Retinal pigment epithelial cell (primary cell): ENCODE data around the gene SNX9.
"Not testable (repeated sequence)": the region's sequence is repeated elsewhere in the genome, so short reads cannot be mapped to it uniquely, and the experiment has no call there.

Experiments used
- DNase-seq: peaks from one replicate; pipeline ENCODE4 v3.0.0-alpha.2; 2010; ENCODE audit warnings: low read depth
- H3K4me3 ChIP-seq: 2 replicates; pipeline ENCODE4 v1.5.1; 2011; ENCODE audit warnings: mild to moderate bottlenecking, low read length, control low read depth, moderate library complexity
- TF ChIP-seq, protein P1 (sequence below): conservative IDR thresholded peaks from 2 replicates; pipeline ENCODE4 v1.5.1; 2011; ENCODE audit warnings: low read depth, low read length, control low read depth, inconsistent platforms

The SNX9 gene

GRCh38 chr6:157841211-157841840, 18.3 kb downstream of the SNX9 start:
- H3K4me3 ChIP-seq = no peak overlapping the region
- DNase-seq = no peak
- TF ChIP-seq, protein P1, sequence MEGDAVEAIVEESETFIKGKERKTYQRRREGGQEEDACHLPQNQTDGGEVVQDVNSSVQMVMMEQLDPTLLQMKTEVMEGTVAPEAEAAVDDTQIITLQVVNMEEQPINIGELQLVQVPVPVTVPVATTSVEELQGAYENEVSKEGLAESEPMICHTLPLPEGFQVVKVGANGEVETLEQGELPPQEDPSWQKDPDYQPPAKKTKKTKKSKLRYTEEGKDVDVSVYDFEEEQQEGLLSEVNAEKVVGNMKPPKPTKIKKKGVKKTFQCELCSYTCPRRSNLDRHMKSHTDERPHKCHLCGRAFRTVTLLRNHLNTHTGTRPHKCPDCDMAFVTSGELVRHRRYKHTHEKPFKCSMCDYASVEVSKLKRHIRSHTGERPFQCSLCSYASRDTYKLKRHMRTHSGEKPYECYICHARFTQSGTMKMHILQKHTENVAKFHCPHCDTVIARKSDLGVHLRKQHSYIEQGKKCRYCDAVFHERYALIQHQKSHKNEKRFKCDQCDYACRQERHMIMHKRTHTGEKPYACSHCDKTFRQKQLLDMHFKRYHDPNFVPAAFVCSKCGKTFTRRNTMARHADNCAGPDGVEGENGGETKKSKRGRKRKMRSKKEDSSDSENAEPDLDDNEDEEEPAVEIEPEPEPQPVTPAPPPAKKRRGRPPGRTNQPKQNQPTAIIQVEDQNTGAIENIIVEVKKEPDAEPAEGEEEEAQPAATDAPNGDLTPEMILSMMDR = no peak

DNA sequence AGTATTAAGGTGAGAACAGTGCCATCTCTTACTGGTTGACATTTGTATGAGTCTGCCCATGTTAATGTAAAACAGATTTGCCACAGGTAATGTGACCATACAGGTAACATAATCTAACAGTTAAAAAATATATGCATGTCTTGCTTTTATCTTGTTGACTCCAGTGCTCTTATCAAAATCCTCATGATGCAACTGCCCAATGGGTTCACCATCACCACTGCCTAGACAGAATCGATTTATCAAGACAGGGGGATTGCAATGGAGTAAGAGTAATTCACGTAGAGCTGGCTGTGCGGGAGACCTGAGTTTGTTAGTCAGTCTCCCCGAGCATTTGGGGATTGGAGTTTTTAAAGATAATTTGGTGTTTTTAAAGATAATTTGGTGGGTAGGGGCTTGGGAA, 19.2 kb downstream of the SNX9 start:
- H3K4me3 ChIP-seq = no peak overlapping the region
- no peak for DNase-seq
- TF ChIP-seq, protein P1 = no peak

- not testable (repeated sequence) for H3K4me3 ChIP-seq, DNase-seq
Observed at GRCh38 chr6:157844196-157844595, 21.1 kb downstream of the SNX9 start.

DNA sequence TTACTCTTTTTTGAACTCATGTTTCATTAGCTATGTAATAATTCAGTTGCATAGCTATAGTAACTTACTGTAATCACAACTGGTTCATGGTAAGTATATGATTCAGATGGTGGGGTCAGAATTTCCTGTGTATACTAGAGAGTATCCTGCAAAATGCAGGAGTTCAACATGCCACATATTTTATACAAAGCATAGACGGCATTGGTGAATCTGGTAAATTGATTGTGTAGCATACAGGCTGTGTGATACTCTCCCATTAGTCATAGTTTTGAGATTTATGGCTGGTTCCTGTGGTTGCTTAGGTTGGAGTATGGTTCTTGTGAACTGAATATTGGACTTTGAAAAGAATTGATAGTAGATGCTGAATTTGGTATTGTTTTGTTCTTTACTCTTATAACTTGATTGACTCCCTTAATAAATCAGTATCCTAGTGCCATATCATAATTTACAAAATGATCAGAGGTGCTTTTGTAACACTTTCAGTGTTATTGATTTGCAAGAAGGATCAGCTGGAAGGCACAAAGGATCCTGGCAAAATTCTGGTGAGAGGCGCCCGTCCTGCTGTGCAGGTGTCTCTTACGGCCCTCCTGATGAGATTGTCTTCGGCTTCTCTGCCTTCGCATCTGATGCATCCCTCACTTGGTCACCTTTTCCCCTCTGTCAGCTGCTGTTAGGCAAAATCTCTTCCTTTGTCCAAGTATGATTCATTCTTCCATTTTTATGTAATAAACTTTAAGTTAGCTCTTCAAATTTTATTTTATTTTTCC, 22.6 kb downstream of the SNX9 start:
- TF ChIP-seq, protein P1 = no peak
- no peak for DNase-seq
- no peak overlapping the region for H3K4me3 ChIP-seq

GRCh38 chr6:157847846-157848245, 24.8 kb downstream of the SNX9 start:
- DNase-seq = no peak
- no peak overlapping the region for H3K4me3 ChIP-seq
- TF ChIP-seq, protein P1 = no peak

DNA sequence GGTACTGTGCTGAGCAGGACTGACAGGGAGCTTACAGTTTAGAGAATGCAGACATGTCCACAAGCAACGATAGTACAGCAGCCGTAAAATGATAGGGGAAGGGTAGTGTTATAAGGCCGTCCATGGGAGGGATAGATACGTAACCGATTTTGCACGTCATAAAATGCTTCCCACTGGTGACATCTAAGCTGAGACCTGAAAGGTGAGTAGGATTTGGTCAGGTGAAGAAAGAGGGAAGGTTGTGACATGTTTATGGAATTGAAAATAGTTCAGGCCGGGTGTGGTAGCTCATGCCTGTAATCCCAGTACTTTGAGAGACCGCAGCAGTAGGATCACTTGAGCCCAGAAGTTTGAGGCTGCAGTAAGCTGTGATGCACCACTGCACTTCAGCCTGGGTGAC, 25.6 kb downstream of the SNX9 start:
- H3K4me3 ChIP-seq = no peak overlapping the region
- TF ChIP-seq, protein P1 = no peak
- no peak for DNase-seq

- DNase-seq = no peak
- TF ChIP-seq, protein P1 = no peak
- no peak overlapping the region for H3K4me3 ChIP-seq
Observed at GRCh38 chr6:157849288-157850017, 26.4 kb downstream of the SNX9 start.
